Measurements from ENCODE around the gene SORCS2. TPM values are rescaled to one million over a fixed set of nuclear protein-coding genes. Genes with fewer than 3 reads are reported as not detected.

SORCS2 gene
- total RNA-seq, 1 donor from 2014 or later = 13.4 TPM

GRCh38 chr4:7514789-7515188 is 322.5 kb downstream of the SORCS2 start:
- Mint-ChIP-seq H3K4me3 (no peak overlapping the region), H3K27ac (no peak overlapping the region), H3K27me3 (peaks cover 7% of the 10 kb centered on the region), H3K4me1 (ENCODE audit: unreplicated experiment) (peaks cover 48% of the 10 kb centered on the region), H3K36me3 (no peaks in the 10 kb centered on the region), H3K9me3 (no peaks in the 10 kb centered on the region)
- no peak for DNase-seq (ENCODE audit: extremely low spot score, unreplicated experiment)
- TF ChIP-seq CTCF (conservative IDR thresholded peaks at IDR 0.05) = no peak

GRCh38 chr4:7515390-7515902 is 323.1 kb downstream of the SORCS2 start:
- peaks cover 48% of the 10 kb centered on the region for H3K4me1 Mint-ChIP-seq (ENCODE audit: unreplicated experiment)
- H3K36me3 Mint-ChIP-seq = no peaks in the 10 kb centered on the region
- DNase-seq (ENCODE audit: extremely low spot score, unreplicated experiment) = no peak
- H3K27me3 Mint-ChIP-seq = peaks cover 7% of the 10 kb centered on the region
- no peak overlapping the region for H3K27ac Mint-ChIP-seq
- H3K4me3 Mint-ChIP-seq = no peak overlapping the region
- TF ChIP-seq CTCF (conservative IDR thresholded peaks at IDR 0.05) = no peak
- no peaks in the 10 kb centered on the region for H3K9me3 Mint-ChIP-seq

- H3K9me3 Mint-ChIP-seq = no peaks in the 10 kb centered on the region
- no peaks in the 10 kb centered on the region for H3K36me3 Mint-ChIP-seq
- no peak for DNase-seq (ENCODE audit: extremely low spot score, unreplicated experiment)
- peak overlapping the region; percentile 59 for H3K27ac Mint-ChIP-seq
- peaks cover 41% of the 10 kb centered on the region for H3K4me1 Mint-ChIP-seq (ENCODE audit: unreplicated experiment)
- peaks cover 10% of the 10 kb centered on the region for H3K27me3 Mint-ChIP-seq
- no peak overlapping the region for H3K4me3 Mint-ChIP-seq
- no peak for TF ChIP-seq CTCF (conservative IDR thresholded peaks at IDR 0.05)
Observed at GRCh38 chr4:7516096-7516772, 323.9 kb downstream of the SORCS2 start.

GRCh38 chr4:7516773-7517144 is 324.4 kb downstream of the SORCS2 start:
- Mint-ChIP-seq H3K4me1 (ENCODE audit: unreplicated experiment) (peaks cover 36% of the 10 kb centered on the region), H3K9me3 (no peaks in the 10 kb centered on the region), H3K36me3 (no peaks in the 10 kb centered on the region), H3K27ac (no peak overlapping the region), H3K4me3 (no peak overlapping the region), H3K27me3 (peaks cover 10% of the 10 kb centered on the region)
- DNase-seq (ENCODE audit: extremely low spot score, unreplicated experiment) = no peak
- TF ChIP-seq CTCF (conservative IDR thresholded peaks at IDR 0.05) = no peak

- no peak for TF ChIP-seq CTCF (conservative IDR thresholded peaks at IDR 0.05)
- Mint-ChIP-seq H3K9me3 (no peaks in the 10 kb centered on the region), H3K27ac (no peak overlapping the region)
Observed at GRCh38 chr4:7518871-7519637, 326.7 kb downstream of the SORCS2 start.

More at GRCh38 chr4:7518871-7519637, 326.7 kb downstream of the SORCS2 start:
- Mint-ChIP-seq H3K27me3 (peaks cover 18% of the 10 kb centered on the region), H3K36me3 (no peaks in the 10 kb centered on the region), H3K4me1 (ENCODE audit: unreplicated experiment) (peaks cover 26% of the 10 kb centered on the region), H3K4me3 (no peak overlapping the region)
- no peak for DNase-seq (ENCODE audit: extremely low spot score, unreplicated experiment)
